K562 treated with DMSO at 1 percent for 12 hours (cell line): ENCODE measurements around the gene CFAP69. TPM values are rescaled to one million over a fixed set of nuclear protein-coding genes. Genes with fewer than 3 reads are reported as not detected.

ENCODE experiments used
- total RNA-seq: library from RNA; unstranded; fragments of 300-600 nt; gene quantifications from 2 replicates; pipeline ENCODE4 v1.2.3, GENCODE V29; 2022; ENCODE audit not compliant: insufficient read depth

The CFAP69 gene
- 0.64 TPM in 1 of 2 replicates, not detected in the other for total RNA-seq

GRCh38 chr7:90244909-90245851 is at the start of gene CFAP69:
Gene CFAP69 (plus strand): TSS chr7:90245174. CDS start chr7:90245425, 251 bp downstream.

GRCh38 chr7:90211391-90212148 is 33.4 kb upstream of the CFAP69 start, which contains the start of gene STEAP2:
Gene STEAP2 (plus strand): TSS chr7:90211740. CDS start chr7:90225083, 13,343 bp downstream.

GRCh38 chr7:90320801-90321494 is 76.0 kb downstream of the CFAP69 start, which contains the start of gene FAM237B:
Gene FAM237B (minus strand): TSS chr7:90321304. CDS start chr7:90319748, 1,556 bp downstream.

GRCh38 chr7:90346336-90347125 is 101.6 kb downstream of the CFAP69 start, which contains the start of gene GTPBP10:
Gene GTPBP10 (plus strand): TSS chr7:90346716. CDS start chr7:90346742, 26 bp downstream.

Other genes with a start within 250 kb of the CFAP69 start
- gene STEAP1, start 90.7 kb upstream of the CFAP69 start, total RNA-seq = 1.0 and 2.1 TPM in 2 replicates
- not detected in 2 replicates for gene STEAP2, start 33.4 kb upstream of the CFAP69 start, total RNA-seq
- not detected in 2 replicates for gene FAM237B, start 76.1 kb downstream of the CFAP69 start, total RNA-seq
- 12.9 and 13.1 TPM in 2 replicates for gene GTPBP10, start 101.5 kb downstream of the CFAP69 start, total RNA-seq
- 5.7 and 17.6 TPM in 2 replicates for gene CLDN12, start 158.3 kb downstream of the CFAP69 start, total RNA-seq
- gene PTTG1IP2, start 224.5 kb downstream of the CFAP69 start, total RNA-seq = not detected in 2 replicates